Measurements from ENCODE around the gene PUSL1.
A peak's percentile ranks its signal among the peaks of the same experiment; 100 is the strongest.

PUSL1 gene

GRCh38 chr1:1330366-1331067 lies 22.1 kb downstream of the PUSL1 start:
- H4K8ac ChIP-seq (ENCODE audit: low read length): peak overlapping the region; percentile 32
- DNase-seq: no peak

GRCh38 chr1:1331068-1331965 lies 22.9 kb downstream of the PUSL1 start, which contains the start of gene TAS1R3:
TAS1R3 (plus strand) TSS chr1:1331280; CDS start chr1:1331346, 66 bp downstream.
- 88% methylated on average over 41 of the region's 41 CpGs for WGBS
- Histone ChIP-seq H3K4me2 (ENCODE audit: low read length, poor library complexity, severe bottlenecking) (peak within 1 kb of the TSS; percentile 6), H3K4ac (ENCODE audit: low read depth in 1 of 2, low read length in 2 of 2) (no peak within 1 kb of the TSS), H2BK15ac (ENCODE audit: low read depth, poor library complexity, severe bottlenecking) (no peak within 1 kb of the TSS), H3K79me1 (replicated peaks; ENCODE audit: low read length, poor library complexity, severe bottlenecking) (peaks cover 14% of the 10 kb centered on the region), H2BK5ac (ENCODE audit: low read depth, low read length, poor library complexity, severe bottlenecking) (no peak within 1 kb of the TSS), H3K14ac (ENCODE audit: low read length in 2 of 2) (no peak within 1 kb of the TSS), H2BK12ac (ENCODE audit: low read length in 2 of 2) (peak within 1 kb of the TSS in 1 of 2 experiments; percentile 8), H2BK120ac (ENCODE audit: low read depth, low read length) (no peak within 1 kb of the TSS), H2AK5ac (ENCODE audit: low read length, severe bottlenecking) (no peak within 1 kb of the TSS), H3K27me3 (ENCODE audit: control insufficient read depth in 1 of 2, insufficient read depth in 1 of 2, low read length in 2 of 2) (no peaks in the 10 kb centered on the region), H3K9ac (ENCODE audit: low read length) (peak within 1 kb of the TSS; percentile 65), H3K4me3 (ENCODE audit: insufficient read depth in 1 of 2, low read depth in 1 of 2, low read length in 2 of 2) (peak within 1 kb of the TSS in 1 of 2 experiments; percentile 30), H3K36me3 (ENCODE audit: control insufficient read depth in 1 of 2, insufficient read depth in 2 of 2, low read depth in 1 of 2, low read length in 2 of 2) (peaks cover 12 to 88% of the 10 kb centered on the region in 2 experiments), H3K27ac (ENCODE audit: low read length, poor library complexity, severe bottlenecking) (no peak within 1 kb of the TSS), H4K8ac (ENCODE audit: low read length) (peak within 1 kb of the TSS; percentile 32), H4K91ac (ENCODE audit: low read length) (peak within 1 kb of the TSS; percentile 18), H3K9me3 (ENCODE audit: control insufficient read depth, low read length) (no peaks in the 10 kb centered on the region), H3K23ac (ENCODE audit: low read length in 2 of 2) (no peak within 1 kb of the TSS), H3K4me1 (ENCODE audit: control insufficient read depth, insufficient read depth, low read depth, low read length) (peaks cover 37% of the 10 kb centered on the region), H2AFZ (ENCODE audit: low read depth, low read length) (no peak within 1 kb of the TSS), H3K18ac (ENCODE audit: low read depth in 1 of 2, low read length in 2 of 2) (peak within 1 kb of the TSS in 1 of 2 experiments; percentile 28)
- DNase-seq: no peak

More at GRCh38 chr1:1330366-1331067, 22.1 kb downstream of the PUSL1 start:
- H3K9ac ChIP-seq (ENCODE audit: low read length): peak overlapping the region; percentile 65
- no peak overlapping the region for H3K27ac ChIP-seq (ENCODE audit: low read length, poor library complexity, severe bottlenecking)
- H2BK5ac ChIP-seq (ENCODE audit: low read depth, low read length, poor library complexity, severe bottlenecking): no peak overlapping the region
- H3K36me3 ChIP-seq (ENCODE audit: control insufficient read depth in 1 of 2, insufficient read depth in 2 of 2, low read depth in 1 of 2, low read length in 2 of 2): peaks cover 12 to 84% of the 10 kb centered on the region in 2 experiments
- H3K4me2 ChIP-seq (ENCODE audit: low read length, poor library complexity, severe bottlenecking): peak overlapping the region; percentile 6
- H4K91ac ChIP-seq (ENCODE audit: low read length): peak overlapping the region; percentile 18
- WGBS: 87% methylated on average over 15 of the region's 15 CpGs
- H3K79me1 ChIP-seq (replicated peaks; ENCODE audit: low read length, poor library complexity, severe bottlenecking): peaks cover 13% of the 10 kb centered on the region
- H3K23ac ChIP-seq (ENCODE audit: low read length in 2 of 2): no peak overlapping the region
- no peak overlapping the region for H3K4me3 ChIP-seq (ENCODE audit: insufficient read depth in 1 of 2, low read depth in 1 of 2, low read length in 2 of 2)
- H3K4ac ChIP-seq (ENCODE audit: low read depth in 1 of 2, low read length in 2 of 2): no peak overlapping the region
- H2BK15ac ChIP-seq (ENCODE audit: low read depth, poor library complexity, severe bottlenecking): no peak overlapping the region
- no peaks in the 10 kb centered on the region for H3K9me3 ChIP-seq (ENCODE audit: control insufficient read depth, low read length)
- no peak overlapping the region for H2BK120ac ChIP-seq (ENCODE audit: low read depth, low read length)
- H2AFZ ChIP-seq (ENCODE audit: low read depth, low read length): no peak overlapping the region
- peaks cover 44% of the 10 kb centered on the region for H3K4me1 ChIP-seq (ENCODE audit: control insufficient read depth, insufficient read depth, low read depth, low read length)
- peak overlapping the region in 1 of 2 experiments; percentile 28 for H3K18ac ChIP-seq (ENCODE audit: low read depth in 1 of 2, low read length in 2 of 2)
- no peaks in the 10 kb centered on the region for H3K27me3 ChIP-seq (ENCODE audit: control insufficient read depth in 1 of 2, insufficient read depth in 1 of 2, low read length in 2 of 2)
- H3K14ac ChIP-seq (ENCODE audit: low read length in 2 of 2): no peak overlapping the region
- no peak overlapping the region for H2AK5ac ChIP-seq (ENCODE audit: low read length, severe bottlenecking)
- H2BK12ac ChIP-seq (ENCODE audit: low read length in 2 of 2): no peak overlapping the region

DNA sequence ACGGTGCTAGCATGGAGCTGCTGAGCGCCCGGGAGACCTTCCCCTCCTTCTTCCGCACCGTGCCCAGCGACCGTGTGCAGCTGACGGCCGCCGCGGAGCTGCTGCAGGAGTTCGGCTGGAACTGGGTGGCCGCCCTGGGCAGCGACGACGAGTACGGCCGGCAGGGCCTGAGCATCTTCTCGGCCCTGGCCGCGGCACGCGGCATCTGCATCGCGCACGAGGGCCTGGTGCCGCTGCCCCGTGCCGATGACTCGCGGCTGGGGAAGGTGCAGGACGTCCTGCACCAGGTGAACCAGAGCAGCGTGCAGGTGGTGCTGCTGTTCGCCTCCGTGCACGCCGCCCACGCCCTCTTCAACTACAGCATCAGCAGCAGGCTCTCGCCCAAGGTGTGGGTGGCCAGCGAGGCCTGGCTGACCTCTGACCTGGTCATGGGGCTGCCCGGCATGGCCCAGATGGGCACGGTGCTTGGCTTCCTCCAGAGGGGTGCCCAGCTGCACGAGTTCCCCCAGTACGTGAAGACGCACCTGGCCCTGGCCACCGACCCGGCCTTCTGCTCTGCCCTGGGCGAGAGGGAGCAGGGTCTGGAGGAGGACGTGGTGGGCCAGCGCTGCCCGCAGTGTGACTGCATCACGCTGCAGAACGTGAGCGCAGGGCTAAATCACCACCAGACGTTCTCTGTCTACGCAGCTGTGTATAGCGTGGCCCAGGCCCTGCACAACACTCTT lies 23.8 kb downstream of the PUSL1 start:
- no peak overlapping the region for H3K4ac ChIP-seq (ENCODE audit: low read depth in 1 of 2, low read length in 2 of 2)
- no peak overlapping the region for H2BK5ac ChIP-seq (ENCODE audit: low read depth, low read length, poor library complexity, severe bottlenecking)
- no peak overlapping the region for H2BK15ac ChIP-seq (ENCODE audit: low read depth, poor library complexity, severe bottlenecking)
- no peaks in the 10 kb centered on the region for H3K27me3 ChIP-seq (ENCODE audit: control insufficient read depth in 1 of 2, insufficient read depth in 1 of 2, low read length in 2 of 2)
- H3K9me3 ChIP-seq (ENCODE audit: control insufficient read depth, low read length): no peaks in the 10 kb centered on the region
- no peak overlapping the region for H2BK12ac ChIP-seq (ENCODE audit: low read length in 2 of 2)
- peaks cover 9% of the 10 kb centered on the region for H3K79me1 ChIP-seq (replicated peaks; ENCODE audit: low read length, poor library complexity, severe bottlenecking)
- H3K4me2 ChIP-seq (ENCODE audit: low read length, poor library complexity, severe bottlenecking): no peak overlapping the region
- no peak overlapping the region for H3K14ac ChIP-seq (ENCODE audit: low read length in 2 of 2)
- no peak for DNase-seq
- 85% methylated on average over 54 of the region's 57 CpGs for WGBS
- H3K36me3 ChIP-seq (ENCODE audit: control insufficient read depth in 1 of 2, insufficient read depth in 2 of 2, low read depth in 1 of 2, low read length in 2 of 2): peaks cover 7 to 88% of the 10 kb centered on the region in 2 experiments
- H3K27ac ChIP-seq (ENCODE audit: low read length, poor library complexity, severe bottlenecking): no peak overlapping the region
- no peak overlapping the region for H2AFZ ChIP-seq (ENCODE audit: low read depth, low read length)
- H3K4me1 ChIP-seq (ENCODE audit: control insufficient read depth, insufficient read depth, low read depth, low read length): peaks cover 33% of the 10 kb centered on the region
- H3K9ac ChIP-seq (ENCODE audit: low read length): no peak overlapping the region
- H3K23ac ChIP-seq (ENCODE audit: low read length in 2 of 2): no peak overlapping the region
- H4K8ac ChIP-seq (ENCODE audit: low read length): peak overlapping the region; percentile 29
- H3K18ac ChIP-seq (ENCODE audit: low read depth in 1 of 2, low read length in 2 of 2): no peak overlapping the region
- peak overlapping the region; percentile 58 for H4K91ac ChIP-seq (ENCODE audit: low read length)
- H2BK120ac ChIP-seq (ENCODE audit: low read depth, low read length): no peak overlapping the region
- H3K4me3 ChIP-seq (ENCODE audit: insufficient read depth in 1 of 2, low read depth in 1 of 2, low read length in 2 of 2): no peak overlapping the region
- H2AK5ac ChIP-seq (ENCODE audit: low read length, severe bottlenecking): no peak overlapping the region

Data from mesenchymal stem cell (in vitro differentiated cells and primary cell).